ENCODE data around the gene SH3D19.

Gene SH3D19

GRCh38 chr4:151325111-151325948 lies at the start of gene SH3D19:
Gene SH3D19, minus strand, starts transcription at chr4:151325605. Its CDS starts 253 bp downstream, at chr4:151325352.
- in situ Hi-C loops (cut with MboI; ENCODE audit: low pct_unique_long_range_greater_than_20kb, low sequenced_read_pairs, unreplicated experiment) = no loop called here
- TF ChIP-seq CTCF (IDR thresholded peaks at IDR 0.05; ENCODE audit: extremely low read depth, insufficient read depth, missing control alignments) = no peak
- DNase-seq (ENCODE audit: low spot score) = peak; percentile 27

- DNase-seq (ENCODE audit: low spot score) = peak; percentile 80
- in situ Hi-C loops (cut with MboI; ENCODE audit: low pct_unique_long_range_greater_than_20kb, low sequenced_read_pairs, unreplicated experiment) = loop anchor here (25.0 kb wide), 1 partner anchor 250 kb away; no protein-coding TSS in a partner anchor
- TF ChIP-seq CTCF (IDR thresholded peaks at IDR 0.05; ENCODE audit: extremely low read depth, insufficient read depth, missing control alignments) = peak; percentile 98
These were observed 37.2 kb upstream of the SH3D19 start for GRCh38 chr4:151362404-151363164.

- in situ Hi-C loops (cut with MboI; ENCODE audit: low pct_unique_long_range_greater_than_20kb, low sequenced_read_pairs, unreplicated experiment) = loop anchor here (25.0 kb wide), 1 partner anchor 250 kb away; no protein-coding TSS in a partner anchor
- DNase-seq (ENCODE audit: low spot score) = no peak
- TF ChIP-seq CTCF (IDR thresholded peaks at IDR 0.05; ENCODE audit: extremely low read depth, insufficient read depth, missing control alignments) = no peak
These were observed 36.6 kb upstream of the SH3D19 start for GRCh38 chr4:151361966-151362365.

GRCh38 chr4:151361126-151361525 lies 35.7 kb upstream of the SH3D19 start:
- in situ Hi-C loops (cut with MboI; ENCODE audit: low pct_unique_long_range_greater_than_20kb, low sequenced_read_pairs, unreplicated experiment) = loop anchor here (25.0 kb wide), 1 partner anchor 251 kb away; no protein-coding TSS in a partner anchor
- TF ChIP-seq CTCF (IDR thresholded peaks at IDR 0.05; ENCODE audit: extremely low read depth, insufficient read depth, missing control alignments) = no peak
- no peak for DNase-seq (ENCODE audit: low spot score)

GRCh38 chr4:151359576-151359975 lies 34.2 kb upstream of the SH3D19 start:
- no peak for TF ChIP-seq CTCF (IDR thresholded peaks at IDR 0.05; ENCODE audit: extremely low read depth, insufficient read depth, missing control alignments)
- DNase-seq (ENCODE audit: low spot score) = no peak
- in situ Hi-C loops (cut with MboI; ENCODE audit: low pct_unique_long_range_greater_than_20kb, low sequenced_read_pairs, unreplicated experiment) = loop anchor here (25.0 kb wide), 1 partner anchor 253 kb away; no protein-coding TSS in a partner anchor

- no peak for DNase-seq (ENCODE audit: low spot score)
- in situ Hi-C loops (cut with MboI; ENCODE audit: low pct_unique_long_range_greater_than_20kb, low sequenced_read_pairs, unreplicated experiment) = loop anchor here (25.0 kb wide), 1 partner anchor 254 kb away; no protein-coding TSS in a partner anchor
- TF ChIP-seq CTCF (IDR thresholded peaks at IDR 0.05; ENCODE audit: extremely low read depth, insufficient read depth, missing control alignments) = no peak
These were observed 32.9 kb upstream of the SH3D19 start for GRCh38 chr4:151358266-151358665.
